ENCODE measurements around the gene PLD3. TPM values are rescaled to one million over a fixed set of nuclear protein-coding genes. Genes with fewer than 3 reads are reported as not detected.

Gene PLD3
- total and polyA plus RNA-seq, 2 donors (not counting 1 experiment from before 2014, with no cell fraction given): 208 to 230 TPM

DNA sequence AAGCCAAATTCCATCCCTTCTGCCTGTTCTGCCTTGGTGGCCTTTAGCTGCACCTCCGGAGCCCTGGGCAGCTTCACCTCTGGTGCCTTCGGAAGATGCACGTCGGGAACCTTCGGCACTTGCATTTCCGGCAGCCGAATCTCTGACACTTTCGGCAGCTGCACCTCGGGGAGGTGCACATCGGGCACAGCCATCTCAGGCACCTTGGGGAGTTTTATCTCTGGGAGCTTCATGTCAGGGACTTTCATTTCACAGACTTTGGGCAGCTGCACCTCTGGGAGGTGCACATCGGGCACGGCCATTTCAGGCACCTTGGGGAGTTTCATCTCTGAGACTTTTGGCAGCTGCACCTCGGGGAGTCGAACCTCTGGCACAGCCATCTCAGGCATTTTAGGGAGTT, 47.5 kb downstream of the PLD3 start:
- H3K27me3 ChIP-seq (ENCODE audit: control insufficient read depth, insufficient read depth, low read length): no peaks in the 10 kb centered on the region

DNA sequence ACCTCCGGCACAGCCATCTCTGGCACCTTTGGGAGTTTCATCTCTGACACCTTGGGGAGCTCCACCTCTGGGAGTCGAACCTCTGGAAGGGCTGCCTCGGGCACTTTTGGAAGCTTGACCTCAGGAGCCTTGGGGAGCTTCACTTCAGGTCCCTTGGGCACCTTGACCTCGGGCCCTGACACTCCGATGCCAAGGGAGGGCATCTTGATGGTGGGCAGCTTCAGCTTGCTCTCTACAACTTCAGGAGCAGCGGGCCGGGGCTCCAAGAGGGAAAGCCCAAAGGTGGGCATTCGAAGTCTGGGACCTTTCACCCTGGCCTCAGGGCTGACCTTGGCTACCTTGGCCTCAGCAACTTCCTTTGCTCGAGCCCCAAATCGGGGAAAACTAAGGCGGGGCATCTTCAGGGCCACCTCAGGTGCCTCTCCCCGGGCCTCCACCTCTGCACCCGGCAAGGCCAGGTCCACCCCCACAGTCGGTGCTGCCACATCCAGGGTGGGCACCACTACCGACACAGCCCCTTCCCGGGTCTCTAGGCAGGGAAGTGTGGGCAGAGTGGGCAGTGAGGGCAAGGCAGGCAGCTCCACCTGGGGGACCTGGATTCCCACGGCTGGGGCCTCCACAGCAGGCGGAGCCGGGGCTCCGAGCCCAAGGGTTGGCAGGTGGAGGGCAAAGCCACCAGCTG, 48.5 kb downstream of the PLD3 start:
- Histone ChIP-seq H3K9me3 (ENCODE audit: control insufficient read depth, insufficient read depth, low read depth, low read length) (no peaks in the 10 kb centered on the region), H3K4me3 (replicated peaks in 1 of 4; ENCODE audit: control extremely low read depth in 1 of 4, insufficient read depth in 1 of 4, low read depth in 3 of 4, low read length in 4 of 4) (no peak overlapping the region), H3K79me2 (ENCODE audit: control insufficient read depth, insufficient read depth, low read length) (no peaks in the 10 kb centered on the region), H3K27ac (ENCODE audit: insufficient read depth, low read length) (no peak overlapping the region), H3K36me3 (ENCODE audit: control insufficient read depth, insufficient read depth, low read length) (no peaks in the 10 kb centered on the region), H4K20me1 (ENCODE audit: control insufficient read depth, extremely low read depth, insufficient read depth, low read length) (no peaks in the 10 kb centered on the region), H3K27me3 (ENCODE audit: control insufficient read depth, insufficient read depth, low read length) (no peaks in the 10 kb centered on the region), H2AFZ (ENCODE audit: low read length) (no peak overlapping the region), H3K4me1 (ENCODE audit: control insufficient read depth, extremely low read depth, insufficient read depth, low read length) (no peaks in the 10 kb centered on the region), H3K4me2 (ENCODE audit: extremely low read depth, insufficient read depth, low read length) (no peak overlapping the region), H3K9ac (ENCODE audit: insufficient read depth, low read length) (no peak overlapping the region)
- no peak for DNase-seq (ENCODE audit: low read depth in 2 of 2)
- no peak for TF ChIP-seq EZH2 (IDR thresholded peaks at IDR 0.05; ENCODE audit: low read length, missing control alignments)
- TF ChIP-seq, protein P1, sequence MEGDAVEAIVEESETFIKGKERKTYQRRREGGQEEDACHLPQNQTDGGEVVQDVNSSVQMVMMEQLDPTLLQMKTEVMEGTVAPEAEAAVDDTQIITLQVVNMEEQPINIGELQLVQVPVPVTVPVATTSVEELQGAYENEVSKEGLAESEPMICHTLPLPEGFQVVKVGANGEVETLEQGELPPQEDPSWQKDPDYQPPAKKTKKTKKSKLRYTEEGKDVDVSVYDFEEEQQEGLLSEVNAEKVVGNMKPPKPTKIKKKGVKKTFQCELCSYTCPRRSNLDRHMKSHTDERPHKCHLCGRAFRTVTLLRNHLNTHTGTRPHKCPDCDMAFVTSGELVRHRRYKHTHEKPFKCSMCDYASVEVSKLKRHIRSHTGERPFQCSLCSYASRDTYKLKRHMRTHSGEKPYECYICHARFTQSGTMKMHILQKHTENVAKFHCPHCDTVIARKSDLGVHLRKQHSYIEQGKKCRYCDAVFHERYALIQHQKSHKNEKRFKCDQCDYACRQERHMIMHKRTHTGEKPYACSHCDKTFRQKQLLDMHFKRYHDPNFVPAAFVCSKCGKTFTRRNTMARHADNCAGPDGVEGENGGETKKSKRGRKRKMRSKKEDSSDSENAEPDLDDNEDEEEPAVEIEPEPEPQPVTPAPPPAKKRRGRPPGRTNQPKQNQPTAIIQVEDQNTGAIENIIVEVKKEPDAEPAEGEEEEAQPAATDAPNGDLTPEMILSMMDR (conservative IDR thresholded peaks at IDR 0.05 in 1 of 2, IDR thresholded peaks at IDR 0.05 in 1 of 2; ENCODE audit: low read depth in 1 of 2, low read length in 2 of 2): no peak

More for the DNA sequence above, 47.5 kb downstream of the PLD3 start:
- no peaks in the 10 kb centered on the region for H3K9me3 ChIP-seq (ENCODE audit: control insufficient read depth, insufficient read depth, low read depth, low read length)
- no peaks in the 10 kb centered on the region for H3K4me1 ChIP-seq (ENCODE audit: control insufficient read depth, extremely low read depth, insufficient read depth, low read length)
- H3K27ac ChIP-seq (ENCODE audit: insufficient read depth, low read length): no peak overlapping the region
- H3K79me2 ChIP-seq (ENCODE audit: control insufficient read depth, insufficient read depth, low read length): no peaks in the 10 kb centered on the region
- H4K20me1 ChIP-seq (ENCODE audit: control insufficient read depth, extremely low read depth, insufficient read depth, low read length): no peaks in the 10 kb centered on the region
- no peak overlapping the region for H3K4me2 ChIP-seq (ENCODE audit: extremely low read depth, insufficient read depth, low read length)
- no peak overlapping the region for H2AFZ ChIP-seq (ENCODE audit: low read length)
- no peaks in the 10 kb centered on the region for H3K36me3 ChIP-seq (ENCODE audit: control insufficient read depth, insufficient read depth, low read length)
- no peak for DNase-seq (ENCODE audit: low read depth in 2 of 2)
- TF ChIP-seq, protein P1 (conservative IDR thresholded peaks at IDR 0.05 in 1 of 2, IDR thresholded peaks at IDR 0.05 in 1 of 2; ENCODE audit: low read depth in 1 of 2, low read length in 2 of 2): no peak
- no peak for TF ChIP-seq EZH2 (IDR thresholded peaks at IDR 0.05; ENCODE audit: low read length, missing control alignments)
- no peak overlapping the region for H3K9ac ChIP-seq (ENCODE audit: insufficient read depth, low read length)
- H3K4me3 ChIP-seq (replicated peaks in 1 of 4; ENCODE audit: control extremely low read depth in 1 of 4, insufficient read depth in 1 of 4, low read depth in 3 of 4, low read length in 4 of 4): no peak overlapping the region

DNA sequence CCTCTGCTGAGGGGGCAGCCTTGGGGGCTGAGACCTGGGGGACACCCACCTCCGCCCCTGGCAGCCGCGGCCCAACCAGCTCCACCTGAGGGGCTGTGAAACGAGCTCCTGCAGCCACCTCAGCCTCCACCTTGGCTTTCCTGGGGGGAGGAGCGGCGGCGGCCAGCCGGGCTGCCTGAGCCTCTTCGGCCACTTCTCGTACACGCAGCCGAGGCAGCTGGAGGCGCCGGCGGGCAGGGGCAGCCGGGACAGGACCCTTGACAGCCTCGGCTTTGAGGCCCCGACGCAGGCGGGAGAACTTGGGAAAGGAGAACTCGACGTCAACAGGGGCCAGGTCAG, 49.0 kb downstream of the PLD3 start:
- no peak overlapping the region for H3K4me2 ChIP-seq (ENCODE audit: extremely low read depth, insufficient read depth, low read length)
- H3K36me3 ChIP-seq (ENCODE audit: control insufficient read depth, insufficient read depth, low read length): no peaks in the 10 kb centered on the region
- no peaks in the 10 kb centered on the region for H4K20me1 ChIP-seq (ENCODE audit: control insufficient read depth, extremely low read depth, insufficient read depth, low read length)
- no peak overlapping the region for H2AFZ ChIP-seq (ENCODE audit: low read length)
- no peak for DNase-seq (ENCODE audit: low read depth in 2 of 2)
- no peak overlapping the region for H3K27ac ChIP-seq (ENCODE audit: insufficient read depth, low read length)
- H3K27me3 ChIP-seq (ENCODE audit: control insufficient read depth, insufficient read depth, low read length): no peaks in the 10 kb centered on the region
- H3K4me3 ChIP-seq (replicated peaks in 1 of 4; ENCODE audit: control extremely low read depth in 1 of 4, insufficient read depth in 1 of 4, low read depth in 3 of 4, low read length in 4 of 4): no peak overlapping the region
- no peaks in the 10 kb centered on the region for H3K9me3 ChIP-seq (ENCODE audit: control insufficient read depth, insufficient read depth, low read depth, low read length)
- H3K9ac ChIP-seq (ENCODE audit: insufficient read depth, low read length): no peak overlapping the region
- H3K4me1 ChIP-seq (ENCODE audit: control insufficient read depth, extremely low read depth, insufficient read depth, low read length): no peaks in the 10 kb centered on the region
- H3K79me2 ChIP-seq (ENCODE audit: control insufficient read depth, insufficient read depth, low read length): no peaks in the 10 kb centered on the region
- TF ChIP-seq, protein P1 (conservative IDR thresholded peaks at IDR 0.05 in 1 of 2, IDR thresholded peaks at IDR 0.05 in 1 of 2; ENCODE audit: low read depth in 1 of 2, low read length in 2 of 2): no peak
- TF ChIP-seq EZH2 (IDR thresholded peaks at IDR 0.05; ENCODE audit: low read length, missing control alignments): no peak

Measured in fibroblast of lung (primary cell).